Uterus (tissue), 4 donors: ENCODE measurements around the gene TBX3. TPM values are rescaled to one million over a fixed set of nuclear protein-coding genes. Genes with fewer than 3 reads are reported as not detected.

ENCODE experiments used
- DNase-seq, 2 donors: peaks; one replicate each; pipeline ENCODE4 v3.0.0-alpha.2; 2019 to 2020
- H3K27ac ChIP-seq, 2 donors: fragments of 200-600 bp; sonication (generic); 1 replicate in 1 of 2; 2 replicates in 1 of 2; pipeline ENCODE4 v1.5.1; 2016 to 2018
- H3K27me3 ChIP-seq, 2 donors: fragments of 200-600 bp; sonication (generic); one replicate each; pipeline ENCODE4 v1.5.1; 2018 to 2019; ENCODE audit warnings: control low read depth in 1 of 2
- H3K36me3 ChIP-seq, 2 donors: fragments of 200-600 bp; sonication (generic); one replicate each; pipeline ENCODE4 v1.5.1; 2019; ENCODE audit warnings: control low read depth in 1 of 2
- H3K4me1 ChIP-seq, 2 donors: fragments of 200-600 bp; sonication (generic); one replicate each; pipeline ENCODE4 v1.5.1; 2018 to 2019; ENCODE audit warnings: control low read depth in 1 of 2
- H3K4me3 ChIP-seq, 2 donors: fragments of 200-600 bp; sonication (generic); 1 replicate in 1 of 2; 2 replicates in 1 of 2; pipeline ENCODE4 v1.5.1; 2018 to 2019; ENCODE audit warnings: mild to moderate bottlenecking in 1 of 2
- H3K9me3 ChIP-seq, 2 donors: fragments of 200-600 bp; sonication (generic); one replicate each; pipeline ENCODE4 v1.5.1; 2019; ENCODE audit warnings: control low read depth in 1 of 2
- POLR2A ChIP-seq, 2 donors: fragments of 450-650 bp; IDR thresholded peaks; one replicate each; pipeline ENCODE4 v1.6.1; 2016; ENCODE audit warnings: antibody characterized with exemption in 2 of 2, mild to moderate bottlenecking in 1 of 2, moderate library complexity in 1 of 2
- intact Hi-C: fragments of 100-400 bp; cut with DNase I; formaldehyde crosslinking; loops from one replicate; pipeline ENCODE4 v1.15.1; 2023; ENCODE audit warnings: low total_unique reads
- total RNA-seq, 4 donors: library from RNA; depleted of rRNA in 3 of 4; stranded (reverse); fragments of >200 nt in 3 of 4; gene quantifications; one replicate each; pipeline versions ENCODE4 v1.1.0 to v1.2.4, GENCODE V29; 2014 to 2023
- TF ChIP-seq, protein P1 (sequence below), 4 experiments: fragments of 200-600 bp in 2 of 4; fragments of 450-650 bp in 2 of 4; sonication (generic) in 2 of 4; IDR thresholded peaks; one replicate each; pipeline ENCODE4 v1.5.1; 2016 to 2019; ENCODE audit warnings: antibody characterized with exemption in 4 of 4, mild to moderate bottlenecking in 2 of 4, moderate library complexity in 1 of 4
- donor health status: DM: yes; HTN: yes; CAD: no.

TBX3 gene
- total RNA-seq, 4 donors from 2014 or later: 11.0 to 120 (median 56.3) TPM

GRCh38 chr12:114696443-114697242, 12.7 kb upstream of the TBX3 start:
- Histone ChIP-seq H3K27me3 (peaks cover 0 to 21% of the 10 kb centered on the region in 2 donors), H3K4me3 (no peak overlapping the region)

GRCh38 chr12:114695305-114695592, 11.3 kb upstream of the TBX3 start:
- intact Hi-C loops: no loop called here
- H3K9me3 ChIP-seq: no peaks in the 10 kb centered on the region
- no peak overlapping the region for H3K4me3 ChIP-seq
- H3K4me1 ChIP-seq: peaks cover 0 to 5% of the 10 kb centered on the region in 2 donors
- H3K27me3 ChIP-seq: peaks cover 0 to 21% of the 10 kb centered on the region in 2 donors
- H3K27ac ChIP-seq: no peak overlapping the region
- DNase-seq: no peak
- no peak for TF ChIP-seq POLR2A (IDR thresholded peaks at IDR 0.05)
- TF ChIP-seq, protein P1, sequence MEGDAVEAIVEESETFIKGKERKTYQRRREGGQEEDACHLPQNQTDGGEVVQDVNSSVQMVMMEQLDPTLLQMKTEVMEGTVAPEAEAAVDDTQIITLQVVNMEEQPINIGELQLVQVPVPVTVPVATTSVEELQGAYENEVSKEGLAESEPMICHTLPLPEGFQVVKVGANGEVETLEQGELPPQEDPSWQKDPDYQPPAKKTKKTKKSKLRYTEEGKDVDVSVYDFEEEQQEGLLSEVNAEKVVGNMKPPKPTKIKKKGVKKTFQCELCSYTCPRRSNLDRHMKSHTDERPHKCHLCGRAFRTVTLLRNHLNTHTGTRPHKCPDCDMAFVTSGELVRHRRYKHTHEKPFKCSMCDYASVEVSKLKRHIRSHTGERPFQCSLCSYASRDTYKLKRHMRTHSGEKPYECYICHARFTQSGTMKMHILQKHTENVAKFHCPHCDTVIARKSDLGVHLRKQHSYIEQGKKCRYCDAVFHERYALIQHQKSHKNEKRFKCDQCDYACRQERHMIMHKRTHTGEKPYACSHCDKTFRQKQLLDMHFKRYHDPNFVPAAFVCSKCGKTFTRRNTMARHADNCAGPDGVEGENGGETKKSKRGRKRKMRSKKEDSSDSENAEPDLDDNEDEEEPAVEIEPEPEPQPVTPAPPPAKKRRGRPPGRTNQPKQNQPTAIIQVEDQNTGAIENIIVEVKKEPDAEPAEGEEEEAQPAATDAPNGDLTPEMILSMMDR (IDR thresholded peaks at IDR 0.05): no peak
- no peaks in the 10 kb centered on the region for H3K36me3 ChIP-seq

More at GRCh38 chr12:114696443-114697242, 12.7 kb upstream of the TBX3 start:
- no peaks in the 10 kb centered on the region for H3K9me3 ChIP-seq
- no peak overlapping the region for H3K27ac ChIP-seq
- peaks cover 0 to 5% of the 10 kb centered on the region in 2 donors for H3K4me1 ChIP-seq
- H3K36me3 ChIP-seq: no peaks in the 10 kb centered on the region
- TF ChIP-seq, protein P1 (IDR thresholded peaks at IDR 0.05): no peak
- no peak for TF ChIP-seq POLR2A (IDR thresholded peaks at IDR 0.05)
- intact Hi-C loops: no loop called here
- no peak for DNase-seq

DNA sequence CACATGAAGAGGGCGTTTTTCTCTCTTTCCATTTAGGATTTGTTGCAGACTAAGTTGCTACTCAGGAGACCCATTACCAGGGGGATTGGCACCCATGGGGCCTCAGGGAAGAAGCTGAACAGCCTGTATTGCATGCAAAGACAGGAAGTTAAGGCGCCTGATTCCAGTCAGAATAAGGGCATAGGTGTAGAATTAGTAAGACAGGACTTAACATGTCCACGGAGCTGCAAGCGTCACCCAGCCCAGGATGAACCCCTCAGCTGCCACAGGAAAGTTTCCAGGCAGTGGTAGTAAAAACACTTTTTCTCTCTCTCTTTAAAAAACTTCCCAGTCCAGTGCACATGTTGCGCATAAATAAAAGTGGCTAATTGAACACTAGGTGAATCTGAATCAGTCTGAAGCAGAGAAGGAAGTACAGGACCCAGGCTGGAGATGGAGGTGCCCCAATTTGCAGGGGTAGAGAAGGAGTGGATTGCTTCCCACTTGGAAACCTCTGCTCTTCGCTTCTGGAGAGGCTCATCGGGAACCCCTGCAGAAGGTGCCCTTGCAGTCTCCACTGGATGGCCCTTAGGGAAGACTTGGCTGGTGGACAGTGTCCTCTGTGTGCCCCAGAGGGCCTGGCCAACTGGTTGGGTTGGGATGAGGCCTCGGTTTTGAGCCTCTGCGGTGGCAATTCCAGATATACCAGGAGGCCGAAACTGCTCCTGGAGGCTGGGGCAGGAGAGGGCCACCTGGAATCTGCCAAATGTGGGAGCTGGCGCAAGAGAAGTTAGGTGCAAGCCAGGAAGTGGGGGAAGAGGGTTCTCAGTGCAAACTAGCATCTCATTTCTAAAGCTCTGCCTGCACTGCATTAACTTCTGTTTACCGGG, 10.7 kb upstream of the TBX3 start:
- TF ChIP-seq, protein P1 (IDR thresholded peaks at IDR 0.05): no peak
- no peak for TF ChIP-seq POLR2A (IDR thresholded peaks at IDR 0.05)
- intact Hi-C loops: no loop called here
- Histone ChIP-seq H3K4me3 (no peak overlapping the region), H3K27me3 (peaks cover 0 to 21% of the 10 kb centered on the region in 2 donors), H3K4me1 (peaks cover 0 to 5% of the 10 kb centered on the region in 2 donors), H3K27ac (no peak overlapping the region), H3K36me3 (no peaks in the 10 kb centered on the region), H3K9me3 (no peaks in the 10 kb centered on the region)
- no peak for DNase-seq

- no peak overlapping the region for H3K4me3 ChIP-seq
- no peaks in the 10 kb centered on the region for H3K9me3 ChIP-seq
- DNase-seq: no peak
- H3K4me1 ChIP-seq: peaks cover 0 to 5% of the 10 kb centered on the region in 2 donors
- no peaks in the 10 kb centered on the region for H3K36me3 ChIP-seq
- H3K27ac ChIP-seq: no peak overlapping the region
- peaks cover 0 to 21% of the 10 kb centered on the region in 2 donors for H3K27me3 ChIP-seq
- intact Hi-C loops: no loop called here
- TF ChIP-seq, protein P1 (IDR thresholded peaks at IDR 0.05): no peak
- no peak for TF ChIP-seq POLR2A (IDR thresholded peaks at IDR 0.05)
Observed at GRCh38 chr12:114693532-114693931, 9.6 kb upstream of the TBX3 start.

DNA sequence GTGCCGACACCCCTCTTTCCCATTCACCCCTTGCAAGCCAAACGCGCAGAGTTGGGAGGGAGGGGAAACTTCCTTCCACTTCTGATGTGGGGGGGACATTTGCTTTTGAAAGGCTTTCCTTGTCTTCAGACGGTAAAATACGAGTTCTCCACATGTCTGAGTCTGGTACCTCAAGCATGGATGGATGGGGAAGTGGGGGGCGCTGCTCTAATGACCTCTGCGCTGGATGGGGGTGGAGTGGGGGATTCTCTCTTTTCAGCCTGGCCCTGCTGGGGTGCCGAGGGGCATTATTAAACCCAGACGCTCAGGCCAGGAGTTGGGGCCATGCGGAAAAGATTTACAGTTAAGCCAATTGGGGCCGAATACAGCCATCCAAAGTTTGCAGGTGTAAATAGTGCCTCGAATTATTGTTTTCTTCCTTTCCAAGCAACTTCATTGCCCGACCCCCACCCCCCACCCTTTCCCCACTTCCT, 9.1 kb upstream of the TBX3 start:
- Histone ChIP-seq H3K27ac (no peak overlapping the region), H3K27me3 (peaks cover 0 to 21% of the 10 kb centered on the region in 2 donors), H3K4me3 (peak overlapping the region; percentile 40 to 43), H3K4me1 (peaks cover 0 to 5% of the 10 kb centered on the region in 2 donors), H3K36me3 (no peaks in the 10 kb centered on the region), H3K9me3 (no peaks in the 10 kb centered on the region)
- DNase-seq: no peak
- intact Hi-C loops: no loop called here
- TF ChIP-seq, protein P1 (IDR thresholded peaks at IDR 0.05): no peak
- no peak for TF ChIP-seq POLR2A (IDR thresholded peaks at IDR 0.05)
